Aorta (tissue), 5 donors: ENCODE data around the gene TRIM42. TPM values are rescaled to one million over a fixed set of nuclear protein-coding genes. Genes with fewer than 3 reads are reported as not detected.

Experiments used
- ATAC-seq: fragments of 200-7000 bp; cut with Tn5 transposase; one replicate; pipeline ENCODE4 v1.9.1; 2022; ENCODE audit warnings: moderate library complexity; ENCODE audit not compliant: low FRiP score
- DNase-seq, 2 donors: peaks; one replicate each; pipeline ENCODE4 v3.0.0-alpha.2; 2020
- H3K27ac ChIP-seq, 2 donors: one replicate each; pipeline ENCODE4 v1.5.1; 2013; ENCODE audit warnings: low read length in 2 of 2, mild to moderate bottlenecking in 2 of 2, moderate library complexity in 2 of 2, control low read depth in 1 of 2, inconsistent platforms in 1 of 2, low read depth in 1 of 2
- H3K27me3 ChIP-seq, 2 donors: one replicate each; pipeline ENCODE4 v1.6.1; 2013; ENCODE audit warnings: control low read depth in 1 of 2, low read length in 1 of 2, mild to moderate bottlenecking in 1 of 2, moderate library complexity in 1 of 2; ENCODE audit not compliant: insufficient read depth in 2 of 2, control insufficient read depth in 1 of 2
- H3K36me3 ChIP-seq, 2 donors: one replicate each; pipeline ENCODE4 v1.6.1; 2013; ENCODE audit warnings: control low read depth in 1 of 2, low read length in 1 of 2, mild to moderate bottlenecking in 1 of 2; ENCODE audit not compliant: insufficient read depth in 2 of 2, control insufficient read depth in 1 of 2
- H3K4me1 ChIP-seq, 2 donors: one replicate each; pipeline ENCODE4 v1.6.1; 2013; ENCODE audit warnings: low read length in 2 of 2, control low read depth in 1 of 2, mild to moderate bottlenecking in 1 of 2, moderate library complexity in 1 of 2; ENCODE audit not compliant: insufficient read depth in 2 of 2, control insufficient read depth in 1 of 2
- H3K4me3 ChIP-seq, 2 donors: one replicate each; pipeline ENCODE4 v1.5.1; 2013; ENCODE audit warnings: low read length in 2 of 2, control low read depth in 1 of 2, mild to moderate bottlenecking in 1 of 2
- H3K9me3 ChIP-seq: one replicate; pipeline ENCODE4 v1.6.1; 2013; ENCODE audit warnings: mild to moderate bottlenecking, low read length; ENCODE audit not compliant: control insufficient read depth
- WGBS, 2 donors: extraction: QIAGEN DNeasy Blood & Tissue Kit; methylation state at CpG; one replicate each; pipeline ENCODE4 v1.1.7; 2013; 5-methylcytosine and 5-hydroxymethylcytosine counted together
- intact Hi-C, 2 donors: fragments of 100-400 bp; cut with DNase I; formaldehyde crosslinking; loops; one replicate each; pipeline versions ENCODE4 v1.14.2 to v1.15.0; 2022
- long read RNA-seq, 2 donors: library from polyadenylated mRNA; unstranded; transcript quantifications; one replicate each; pipeline ENCODE4 v2.0.0, GENCODE V29; 2020 to 2021
- polyA plus RNA-seq, 2 donors: library from polyadenylated mRNA; stranded (reverse); fragments of 200-250 nt; gene quantifications; one replicate each; pipeline ENCODE4 v1.2.3, GENCODE V29; 2013
- total RNA-seq, 2 donors: library from RNA; stranded (reverse); fragmentation: NEBNext Ultra II Directional; extraction: Animal tissue kit (Norgen Biotek cat#: 25700); gene quantifications; one replicate each; pipeline ENCODE4 v1.2.1, GENCODE V29; 2021
- donor health status: healthy with polysubstance abuse.
- donor health status: Bipolar disorder and iron deficiency.
- donor health status: DM: no; HTN: no; CAD: no.
- donor health status: DM: no; HTN: no; CAD: no.
- donor health status: DM: yes; HTN: yes; CAD: no.

Gene TRIM42
- total RNA-seq (not detected), polyA plus RNA-seq (not detected)
- long read RNA-seq, donor 1: 0 reads
- long read RNA-seq, donor 2: 0 reads

DNA sequence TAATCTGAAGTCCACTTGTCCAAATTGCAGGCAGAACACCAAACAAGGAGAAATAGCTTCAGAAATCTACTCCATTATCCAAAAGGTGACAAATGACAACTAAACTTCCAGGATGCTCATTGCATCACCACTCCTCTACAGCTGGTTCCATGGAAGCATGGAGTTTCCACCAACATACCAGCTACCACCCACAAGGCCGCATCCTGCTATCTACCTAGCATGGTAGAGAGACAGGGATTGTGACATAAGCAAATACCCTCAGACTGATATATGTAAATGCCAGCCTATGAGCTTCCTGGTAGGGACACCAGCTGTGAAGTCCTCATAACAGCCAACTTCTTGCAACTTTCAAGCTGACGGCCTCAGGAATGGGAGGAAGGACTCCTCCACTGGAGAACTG lies at the start of gene TRIM42:
TRIM42 (plus strand) TSS at position 301 of the 400 bp plus-strand sequence. CDS start 166 bp downstream, outside the sequence.
- H3K27me3 ChIP-seq: no peaks in the 10 kb centered on the region
- H3K36me3 ChIP-seq: no peaks in the 10 kb centered on the region
- no peak for DNase-seq
- no peak within 1 kb of the TSS for H3K27ac ChIP-seq
- 81 to 82% methylated on average over 2 of the region's 2 CpGs for WGBS, 2 donors
- no peak for ATAC-seq
- H3K4me1 ChIP-seq: no peaks in the 10 kb centered on the region
- H3K9me3 ChIP-seq: no peaks in the 10 kb centered on the region
- no peak within 1 kb of the TSS for H3K4me3 ChIP-seq
- intact Hi-C loops: no loop called here

DNA sequence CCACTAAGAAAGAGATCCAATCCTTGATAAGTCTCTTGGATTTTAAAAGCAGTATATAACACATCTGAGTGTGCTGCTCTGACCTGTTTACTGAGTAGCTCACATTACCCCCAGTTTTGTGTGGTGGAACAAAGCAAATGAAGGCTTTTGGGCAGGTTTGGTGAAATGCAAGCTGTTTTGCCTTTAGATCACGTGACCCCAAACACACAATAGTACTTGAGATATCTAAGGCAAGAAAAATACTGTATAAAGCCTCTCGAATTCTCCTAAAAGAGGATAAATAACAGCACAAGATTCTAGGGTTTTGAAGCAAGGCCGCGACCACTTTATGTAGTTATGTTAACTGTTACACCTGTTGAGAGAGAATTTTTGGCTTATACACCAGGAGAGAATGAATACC lies 49.3 kb upstream of the TRIM42 start:
- DNase-seq: no peak
- no peaks in the 10 kb centered on the region for H3K4me1 ChIP-seq
- H3K9me3 ChIP-seq: no peaks in the 10 kb centered on the region
- H3K36me3 ChIP-seq: no peaks in the 10 kb centered on the region
- no peak for ATAC-seq
- H3K4me3 ChIP-seq: no peak overlapping the region
- H3K27me3 ChIP-seq: no peaks in the 10 kb centered on the region
- H3K27ac ChIP-seq: no peak overlapping the region
- WGBS, 2 donors: 43 to 48% methylated on average over 4 of the region's 4 CpGs
- intact Hi-C loops: no loop called here

DNA sequence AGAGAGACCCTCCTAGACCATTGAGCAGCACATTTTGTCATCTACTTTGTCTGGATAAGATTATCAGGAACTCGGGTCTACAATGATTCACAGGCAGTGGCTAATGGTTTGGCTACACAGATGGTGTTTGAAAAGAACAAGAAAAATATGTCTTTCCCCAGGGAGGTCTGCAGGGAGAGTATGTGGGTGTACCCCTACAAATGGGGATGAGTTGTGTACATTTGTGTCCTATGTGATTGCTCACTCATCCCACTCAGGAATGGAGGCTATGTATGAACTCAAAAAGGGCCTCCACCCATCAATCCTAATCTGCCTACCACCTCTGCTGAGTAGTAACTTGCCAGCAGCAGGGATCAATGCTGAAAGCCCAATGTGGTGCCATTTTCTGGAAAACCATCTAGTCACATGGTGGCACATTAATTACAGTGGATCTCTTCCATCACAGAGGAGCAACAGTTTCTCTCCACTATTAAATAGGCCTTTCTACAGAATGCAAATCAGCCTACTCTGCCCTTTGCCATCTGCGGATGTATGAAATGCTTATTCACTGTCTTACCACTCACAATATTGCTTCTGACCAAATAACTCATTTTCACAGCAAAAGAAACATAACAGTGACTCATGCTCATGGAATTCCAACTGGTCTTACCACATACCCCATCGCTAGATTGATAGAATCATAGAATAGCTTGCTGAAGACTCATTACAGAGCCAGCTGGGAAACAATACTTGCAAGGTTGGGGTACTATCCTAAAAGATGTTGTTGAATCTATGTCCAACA lies 48.3 kb upstream of the TRIM42 start:
- no peak for ATAC-seq
- no peaks in the 10 kb centered on the region for H3K27me3 ChIP-seq
- 39 to 45% methylated on average over 3 of the region's 3 CpGs for WGBS, 2 donors

DNA sequence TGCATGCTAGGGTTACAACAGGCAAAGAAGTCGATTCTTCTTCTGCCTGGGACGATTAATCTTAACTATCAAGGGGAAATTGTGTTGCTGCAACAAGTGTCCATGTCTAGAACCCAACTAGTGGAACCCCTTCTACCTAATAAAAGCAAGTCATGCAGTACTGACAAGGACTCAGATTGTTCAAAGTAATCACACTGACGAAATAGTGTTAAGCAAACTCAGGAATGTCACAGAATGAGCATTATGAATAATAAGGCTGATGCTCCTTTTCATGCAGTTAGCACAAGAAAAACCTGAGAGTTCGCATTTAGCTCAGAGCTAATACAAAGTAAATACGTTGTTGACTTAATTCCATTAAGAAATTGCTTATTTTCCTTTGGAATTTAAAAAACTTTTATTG lies 47.5 kb upstream of the TRIM42 start:
- H3K36me3 ChIP-seq: no peaks in the 10 kb centered on the region
- DNase-seq (no peak), ATAC-seq (no peak)
- no peak overlapping the region for H3K4me3 ChIP-seq
- WGBS, 2 donors: 70 to 72% methylated on average over 5 of the region's 5 CpGs
- no peaks in the 10 kb centered on the region for H3K27me3 ChIP-seq
- intact Hi-C loops: no loop called here
- no peaks in the 10 kb centered on the region for H3K9me3 ChIP-seq
- no peaks in the 10 kb centered on the region for H3K4me1 ChIP-seq
- H3K27ac ChIP-seq: no peak overlapping the region

More for the DNA sequence above, 48.3 kb upstream of the TRIM42 start:
- intact Hi-C loops: no loop called here
- DNase-seq: no peak
- H3K36me3 ChIP-seq: no peaks in the 10 kb centered on the region
- no peaks in the 10 kb centered on the region for H3K4me1 ChIP-seq
- no peak overlapping the region for H3K4me3 ChIP-seq
- no peak overlapping the region for H3K27ac ChIP-seq
- H3K9me3 ChIP-seq: no peaks in the 10 kb centered on the region

DNA sequence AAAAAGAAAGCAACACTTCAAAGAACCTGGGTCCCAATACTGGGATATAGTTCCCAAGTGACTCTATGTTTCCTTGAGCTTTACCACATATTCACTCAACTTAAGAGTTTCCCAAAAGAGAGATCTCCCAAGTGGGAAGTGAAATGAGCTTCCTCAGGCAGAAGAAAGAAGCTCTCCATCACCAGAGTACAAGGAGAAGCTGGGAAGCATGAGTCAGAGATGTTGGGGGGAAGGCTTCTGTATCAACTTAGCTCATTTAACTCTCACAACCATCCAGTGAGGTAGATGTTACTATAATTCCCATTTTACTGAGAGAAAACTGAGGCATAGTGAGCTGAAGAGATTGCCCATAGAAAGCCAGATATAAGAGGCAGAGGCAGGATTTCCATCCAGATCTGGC lies 47.0 kb upstream of the TRIM42 start:
- Histone ChIP-seq H3K27ac (no peak overlapping the region), H3K4me1 (no peaks in the 10 kb centered on the region), H3K4me3 (no peak overlapping the region), H3K27me3 (no peaks in the 10 kb centered on the region), H3K36me3 (no peaks in the 10 kb centered on the region), H3K9me3 (no peaks in the 10 kb centered on the region)
- no peak for ATAC-seq
- intact Hi-C loops: no loop called here
- DNase-seq: no peak

DNA sequence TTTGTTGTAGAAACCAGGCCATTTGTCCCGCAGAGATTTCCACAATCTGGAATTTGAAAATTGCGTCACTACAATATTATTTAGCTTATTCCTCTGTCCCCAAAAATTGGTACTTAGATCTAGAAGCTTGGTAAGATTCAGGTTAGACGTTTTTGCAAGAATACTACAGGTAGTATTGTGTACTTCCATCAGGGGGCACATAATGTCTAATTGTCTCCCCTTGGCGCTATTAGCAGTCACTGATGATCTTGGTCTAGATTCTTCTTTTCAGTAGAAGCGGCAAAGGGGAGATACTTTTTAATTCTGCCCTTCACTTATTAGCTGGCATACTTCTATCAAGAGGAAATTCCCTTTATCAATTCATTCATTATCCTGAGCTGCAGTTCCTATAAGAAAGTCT lies 42.6 kb upstream of the TRIM42 start:
- no peak for ATAC-seq
- no peak for DNase-seq
- Histone ChIP-seq H3K27ac (no peak overlapping the region), H3K4me1 (no peaks in the 10 kb centered on the region), H3K27me3 (no peaks in the 10 kb centered on the region), H3K36me3 (no peaks in the 10 kb centered on the region), H3K9me3 (no peaks in the 10 kb centered on the region), H3K4me3 (no peak overlapping the region)
- intact Hi-C loops: no loop called here
- 81% methylated on average over 5 of the region's 5 CpGs for WGBS, 2 donors

DNA sequence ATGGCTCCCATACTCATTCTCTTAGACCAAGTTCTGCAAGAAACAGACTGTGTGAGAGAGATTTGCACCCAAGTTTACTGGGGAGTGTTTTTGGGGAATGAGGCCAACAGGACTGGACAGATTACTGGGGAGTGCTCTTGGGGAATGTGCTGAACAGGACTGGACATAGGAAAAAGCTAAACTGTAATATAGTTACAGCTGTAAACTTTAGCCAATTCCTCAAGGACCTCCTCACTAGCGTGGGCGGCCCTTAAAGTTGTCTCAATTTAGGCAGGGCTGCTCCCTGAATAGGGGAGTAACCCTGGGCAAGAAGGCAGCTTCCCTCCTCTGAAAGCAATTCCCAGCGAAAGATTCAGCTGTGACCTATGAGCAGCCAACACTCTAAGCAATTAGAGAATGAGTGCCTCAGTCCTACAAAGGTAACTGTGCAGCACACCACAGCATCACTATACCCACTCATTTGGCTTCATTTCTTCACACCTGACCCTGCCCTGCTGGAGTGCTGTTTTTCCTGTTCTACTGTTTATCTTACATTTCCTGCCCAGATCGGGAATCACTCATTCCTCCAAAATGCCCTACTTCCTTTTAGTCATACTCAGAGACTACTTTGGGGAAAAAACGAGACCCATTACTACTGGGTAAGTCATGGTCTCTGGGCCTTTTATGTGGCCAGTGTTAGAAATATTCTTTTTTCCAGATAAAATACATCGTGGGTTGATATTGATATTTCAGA lies 41.3 kb upstream of the TRIM42 start:
- no peak overlapping the region for H3K27ac ChIP-seq
- ATAC-seq (no peak), DNase-seq (no peak)
- WGBS, 2 donors: 48 to 54% methylated on average over 6 of the region's 6 CpGs
- no peaks in the 10 kb centered on the region for H3K27me3 ChIP-seq
- H3K4me1 ChIP-seq: no peaks in the 10 kb centered on the region
- intact Hi-C loops: no loop called here
- no peaks in the 10 kb centered on the region for H3K9me3 ChIP-seq
- H3K4me3 ChIP-seq: no peak overlapping the region
- no peaks in the 10 kb centered on the region for H3K36me3 ChIP-seq

DNA sequence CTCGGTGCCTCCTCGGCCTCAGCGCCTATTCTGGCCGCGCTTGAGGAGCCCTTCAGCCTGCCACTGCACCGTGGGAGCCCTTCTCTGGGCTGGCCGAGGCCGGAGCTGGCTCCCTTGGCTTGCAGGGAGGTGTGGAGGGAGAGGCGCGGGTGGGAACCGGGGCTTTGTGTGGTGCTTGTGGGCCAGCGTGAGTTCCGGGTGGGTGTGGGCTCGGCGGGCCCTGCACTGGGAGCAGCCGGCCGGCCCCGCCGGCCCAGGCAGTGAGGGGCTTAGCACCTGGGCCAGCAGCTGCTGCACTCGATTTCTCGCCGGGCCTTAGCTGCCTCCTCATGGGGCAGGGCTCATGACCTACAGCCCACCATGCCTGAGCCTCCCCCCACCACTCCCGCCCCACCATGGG lies 26.6 kb upstream of the TRIM42 start:
- Histone ChIP-seq H3K4me3 (no peak overlapping the region), H3K9me3 (no peaks in the 10 kb centered on the region), H3K27me3 (no peaks in the 10 kb centered on the region), H3K36me3 (no peaks in the 10 kb centered on the region), H3K27ac (no peak overlapping the region), H3K4me1 (no peaks in the 10 kb centered on the region)
- DNase-seq (no peak), ATAC-seq (no peak)
- intact Hi-C loops: no loop called here
- 93% methylated on average over 17 to 23 of the region's 23 CpGs for WGBS, 2 donors

DNA sequence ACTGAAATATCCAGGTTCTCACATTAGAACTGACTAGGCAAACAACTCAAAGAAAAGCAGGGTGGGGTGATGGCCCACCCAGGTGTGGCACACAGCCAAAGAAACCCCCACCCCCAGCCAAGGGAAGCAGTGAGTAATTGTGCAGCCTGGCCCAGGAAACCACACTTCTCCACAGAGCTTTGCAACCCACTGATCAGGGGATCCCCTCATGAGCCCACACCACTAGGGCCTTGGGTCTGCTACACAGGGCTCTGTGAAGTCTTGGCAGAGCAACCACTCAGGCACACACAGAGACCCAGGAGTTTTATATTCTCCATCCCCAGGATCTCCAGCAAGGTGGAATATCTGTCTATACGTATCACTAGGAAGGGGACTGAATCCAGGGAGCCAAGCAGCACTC lies 22.2 kb upstream of the TRIM42 start:
- H3K36me3 ChIP-seq: no peaks in the 10 kb centered on the region
- intact Hi-C loops: no loop called here
- WGBS, 2 donors: 87 to 95% methylated on average over 1 of the region's 1 CpG

More for the DNA sequence above, 22.2 kb upstream of the TRIM42 start:
- Histone ChIP-seq H3K27me3 (no peaks in the 10 kb centered on the region), H3K27ac (no peak overlapping the region), H3K9me3 (no peaks in the 10 kb centered on the region), H3K4me3 (no peak overlapping the region), H3K4me1 (no peaks in the 10 kb centered on the region)
- no peak for ATAC-seq
- no peak for DNase-seq
